KG1 (cell line): ENCODE measurements around the gene ZC2HC1B.
"Not testable (repeated sequence)": the region's sequence is repeated elsewhere in the genome, so short reads cannot be mapped to it uniquely, and the experiment has no call there.

Source experiments
- DNase-seq: peaks from one replicate; lab custom pipeline; 2025; lab: John Stamatoyannopoulos, UW

The ZC2HC1B gene

DNA sequence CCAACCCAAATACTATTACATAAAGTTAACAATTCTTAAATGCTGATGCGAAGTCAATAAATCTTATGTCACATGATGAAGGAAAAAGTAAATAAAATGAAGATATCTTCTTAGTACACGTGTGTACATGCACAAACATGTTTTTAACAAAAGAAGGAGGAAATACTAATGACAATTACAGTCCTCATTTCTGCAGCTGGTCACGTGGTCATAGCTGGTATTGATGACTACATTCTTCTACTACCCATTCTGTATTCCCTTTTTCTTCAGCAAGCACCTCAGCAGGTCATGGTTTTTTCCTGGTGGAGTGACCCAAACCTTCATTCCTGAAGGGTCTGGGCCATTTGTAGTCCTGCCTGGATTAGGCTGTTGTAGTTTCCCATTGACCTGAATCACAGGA, 4.5 kb downstream of the ZC2HC1B start:
- not testable (repeated sequence) for DNase-seq

DNA sequence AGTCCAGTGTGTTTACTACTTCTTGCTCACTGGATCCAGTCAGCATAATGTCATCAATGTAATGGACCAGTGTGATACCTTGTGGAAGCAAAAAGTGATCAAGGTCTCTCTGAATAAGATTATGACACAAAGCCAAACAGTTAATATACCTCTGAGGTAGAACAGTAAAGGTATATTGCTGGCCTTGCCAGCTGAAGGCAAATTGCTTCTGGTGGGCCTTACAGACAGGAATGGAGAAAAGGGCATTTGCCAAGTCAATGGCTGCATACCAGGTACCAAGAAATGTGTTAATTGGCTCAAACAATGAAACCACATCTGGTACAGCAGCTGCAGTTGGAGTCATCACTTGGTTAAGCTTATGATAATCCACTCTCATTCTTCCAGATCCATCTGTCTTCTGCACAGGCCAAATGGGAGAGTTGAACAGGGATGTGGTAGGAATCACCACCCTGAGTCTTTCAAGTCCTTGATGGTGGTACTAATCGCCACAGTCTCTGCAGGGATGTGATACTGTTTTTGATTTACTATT, 7.0 kb downstream of the ZC2HC1B start:
- not testable (repeated sequence) for DNase-seq

DNA sequence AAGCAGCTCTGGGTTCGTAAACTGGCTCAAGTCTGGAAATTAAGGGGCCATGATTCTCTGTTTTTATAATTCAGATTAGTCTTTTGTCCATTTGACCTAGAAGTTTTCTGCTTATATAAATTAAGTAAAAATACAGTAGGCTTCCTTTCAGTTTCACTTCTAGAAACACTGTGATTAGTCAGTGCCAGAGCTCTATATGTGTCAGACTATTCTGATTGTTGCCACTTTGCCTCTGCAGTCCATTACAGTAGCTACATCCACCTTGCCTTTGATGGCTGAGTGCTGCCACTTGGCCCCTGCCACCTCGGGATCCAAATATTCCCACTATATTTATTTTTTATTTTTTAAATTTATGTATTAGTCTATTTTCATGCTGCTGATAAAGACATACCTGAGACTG, 7.9 kb downstream of the ZC2HC1B start:
- no peak for DNase-seq

DNA sequence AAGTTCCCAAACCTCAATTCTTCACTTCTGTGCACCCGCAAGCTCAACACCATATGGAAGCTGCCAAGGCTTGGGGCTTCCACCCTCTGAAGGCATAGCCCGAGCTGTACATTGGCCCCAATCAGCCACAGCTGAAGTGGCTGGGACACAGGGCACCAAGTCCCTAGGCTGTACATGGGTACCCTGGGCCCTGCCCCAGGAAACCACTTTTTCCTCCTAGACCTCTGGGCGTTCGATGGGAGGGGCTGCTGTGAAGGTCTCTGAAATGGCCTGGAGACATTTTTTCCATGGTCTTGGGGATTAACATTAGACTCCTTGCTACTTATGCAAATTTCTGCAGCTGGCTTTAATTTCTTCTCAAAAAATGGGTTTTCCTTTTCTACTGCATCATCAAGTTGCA, 9.3 kb downstream of the ZC2HC1B start:
- not testable (repeated sequence) for DNase-seq

DNA sequence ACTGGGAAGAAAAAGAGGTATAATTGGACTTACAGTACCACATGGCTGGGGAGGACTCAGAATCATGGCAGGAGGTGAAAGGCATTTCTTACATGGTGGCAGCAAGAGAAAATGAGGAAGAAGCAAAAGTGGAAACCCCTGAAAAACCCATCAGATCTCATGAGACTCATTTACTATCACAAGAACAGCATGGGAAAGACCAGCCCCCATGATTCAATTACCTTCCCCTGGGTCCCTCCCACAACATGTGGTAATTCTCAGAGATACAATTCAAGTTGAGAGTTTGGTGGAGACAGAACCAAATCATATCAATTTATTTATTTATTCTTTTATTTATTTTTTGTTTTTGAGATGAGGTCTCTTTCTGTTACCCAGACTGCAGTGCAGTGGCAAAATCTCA, 10.2 kb downstream of the ZC2HC1B start:
- DNase-seq, result not testable (repeated sequence)

DNA sequence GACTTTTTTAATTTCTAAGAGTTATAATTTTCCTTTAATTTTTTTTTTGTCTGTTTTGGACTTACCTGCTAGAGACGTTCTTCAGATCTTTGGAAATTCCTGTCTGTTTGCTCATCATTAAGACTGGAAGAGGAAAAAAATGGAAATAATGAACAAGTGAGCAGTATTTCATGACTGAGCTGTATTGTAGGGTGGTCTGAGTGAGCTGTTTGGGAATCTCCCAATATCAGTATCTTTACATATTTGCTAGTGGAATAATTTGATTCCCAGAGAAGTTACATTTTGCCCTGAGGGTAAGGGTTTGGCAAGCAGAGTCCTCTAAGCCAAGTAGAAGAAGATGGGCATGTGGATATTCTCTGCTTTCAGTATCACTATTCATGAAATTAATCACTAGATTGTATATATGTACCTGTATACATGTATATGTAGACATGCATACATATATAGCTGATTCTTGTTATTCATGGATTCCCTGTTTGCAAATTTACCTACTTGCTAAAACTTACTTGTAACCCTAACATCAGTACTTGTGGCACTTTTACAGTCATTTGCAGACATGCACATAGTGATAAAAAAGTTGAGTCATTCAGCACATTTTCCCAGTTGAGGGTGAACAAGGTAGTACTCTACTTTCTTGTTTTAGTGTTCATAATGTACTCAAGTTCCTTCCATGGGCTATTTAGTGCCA, 13.5 kb downstream of the ZC2HC1B start:
- DNase-seq, result no peak

DNA sequence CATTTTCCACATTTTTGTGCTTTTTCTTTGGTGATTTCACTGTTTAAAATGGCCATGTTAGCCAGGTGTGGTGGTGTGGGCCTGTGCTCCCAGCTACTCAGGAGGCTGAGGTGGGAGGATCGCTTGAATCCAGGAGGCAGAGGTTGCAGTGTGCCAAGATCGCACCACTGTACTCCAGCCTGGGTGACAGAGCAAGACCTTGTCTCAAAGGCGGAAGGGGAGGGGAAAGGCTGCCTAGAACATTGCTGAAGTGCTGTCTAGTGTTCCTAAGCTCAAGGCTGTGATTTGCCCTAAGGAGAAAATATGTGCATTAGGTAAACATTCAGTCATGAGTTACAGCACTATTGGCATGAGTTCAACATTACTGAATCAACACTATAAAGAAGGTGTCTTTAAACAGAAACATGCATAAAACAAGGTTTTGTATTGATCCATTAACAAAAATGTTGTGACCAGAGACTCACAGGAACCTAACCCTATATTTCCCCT, 14.0 kb downstream of the ZC2HC1B start:
- DNase-seq, result no peak

DNA sequence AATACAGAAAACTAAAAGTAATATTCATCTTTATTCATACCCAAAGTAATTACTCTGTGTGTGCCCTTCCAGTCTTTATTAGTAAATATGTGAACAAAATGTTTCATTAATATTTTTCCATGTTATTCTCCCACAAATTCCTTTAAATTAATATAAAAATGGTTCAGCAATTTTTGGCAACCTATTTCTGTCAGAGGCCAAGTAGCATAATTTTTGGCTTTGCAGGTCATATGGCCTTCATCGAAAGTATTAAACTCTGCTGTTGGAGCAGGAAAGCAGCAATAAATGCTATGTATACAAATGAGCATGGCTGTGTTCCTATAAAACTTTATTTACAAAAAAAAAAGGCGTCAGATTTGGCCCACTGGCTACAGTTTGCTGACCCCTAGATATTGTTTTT, 16.1 kb downstream of the ZC2HC1B start:
- no peak for DNase-seq

DNA sequence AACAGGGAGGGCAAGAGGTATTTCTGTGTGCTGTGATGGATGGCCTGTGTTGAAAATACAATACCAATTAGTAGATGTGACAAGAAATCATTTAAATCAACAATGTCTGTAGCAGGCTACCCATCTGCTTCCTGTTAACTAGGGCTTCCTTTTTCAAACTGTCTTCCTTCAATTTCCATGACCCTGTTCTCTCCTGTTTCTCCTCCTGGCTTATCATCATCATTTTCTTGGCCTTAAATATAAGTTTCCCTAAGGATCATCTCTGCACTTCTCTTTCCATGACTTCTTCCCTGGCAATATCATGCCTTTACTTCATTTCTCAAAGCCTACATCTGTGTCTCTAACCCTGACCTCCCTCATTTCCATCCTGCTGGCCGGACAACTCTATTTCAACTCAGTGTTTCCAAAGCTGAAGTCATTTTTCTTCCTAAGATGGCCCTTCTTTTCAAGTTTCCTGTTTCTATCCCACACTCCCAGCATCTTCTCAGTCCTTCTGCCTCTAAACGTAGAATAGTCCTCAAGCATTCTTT, 18.2 kb downstream of the ZC2HC1B start:
- no peak for DNase-seq

DNA sequence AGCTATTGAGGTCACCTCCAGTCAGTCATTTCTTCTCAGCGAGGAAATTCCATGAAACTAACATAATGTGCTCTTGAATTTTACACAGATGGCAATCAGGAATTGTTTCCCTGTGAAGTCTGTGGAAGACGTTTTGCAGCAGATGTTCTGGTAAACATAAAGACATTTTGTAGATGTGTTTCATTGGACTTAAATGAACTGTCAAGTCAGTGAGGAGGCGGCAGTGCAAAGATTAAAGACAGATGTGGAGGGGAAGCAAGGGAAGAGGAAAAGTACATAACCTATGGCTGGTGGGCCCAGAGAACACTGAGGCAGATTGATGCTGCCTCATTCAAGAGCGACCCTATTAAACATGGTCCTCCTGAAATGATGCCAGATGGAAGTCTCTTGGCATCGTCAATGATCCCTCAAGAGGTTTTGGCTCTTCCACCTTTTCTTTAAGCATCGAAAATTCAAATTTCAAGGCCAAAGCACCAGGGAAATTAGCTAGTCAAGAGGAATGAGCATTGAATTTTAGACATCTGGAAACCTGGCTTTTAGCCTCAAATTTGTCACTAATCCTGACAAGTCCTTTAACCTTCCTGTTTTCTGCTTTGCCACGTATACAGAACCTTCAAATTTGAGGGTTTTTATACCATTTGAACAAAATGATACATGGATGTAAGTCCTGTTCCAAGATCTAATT, 20.1 kb downstream of the ZC2HC1B start:
- DNase-seq, result no peak

DNA sequence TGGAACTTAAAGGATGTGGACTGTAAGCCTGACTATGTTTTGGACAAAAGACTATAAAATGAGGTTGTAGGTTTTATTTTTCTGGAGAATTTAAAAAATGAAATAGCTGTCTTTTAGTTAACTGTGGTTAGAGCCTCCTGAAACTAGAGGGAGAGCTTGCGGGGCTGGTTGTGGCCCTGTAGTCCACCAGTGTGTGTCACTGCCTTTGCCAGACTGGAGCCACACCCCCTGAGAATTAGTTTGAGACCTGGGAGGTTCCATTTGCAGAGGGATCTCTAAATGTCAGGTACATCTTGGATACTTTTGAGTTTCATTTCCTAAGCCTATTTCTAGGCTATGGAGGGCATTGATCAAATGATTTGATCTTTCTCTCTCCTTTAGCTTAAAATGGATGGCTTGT, 20.8 kb downstream of the ZC2HC1B start:
- DNase-seq, result no peak

DNA sequence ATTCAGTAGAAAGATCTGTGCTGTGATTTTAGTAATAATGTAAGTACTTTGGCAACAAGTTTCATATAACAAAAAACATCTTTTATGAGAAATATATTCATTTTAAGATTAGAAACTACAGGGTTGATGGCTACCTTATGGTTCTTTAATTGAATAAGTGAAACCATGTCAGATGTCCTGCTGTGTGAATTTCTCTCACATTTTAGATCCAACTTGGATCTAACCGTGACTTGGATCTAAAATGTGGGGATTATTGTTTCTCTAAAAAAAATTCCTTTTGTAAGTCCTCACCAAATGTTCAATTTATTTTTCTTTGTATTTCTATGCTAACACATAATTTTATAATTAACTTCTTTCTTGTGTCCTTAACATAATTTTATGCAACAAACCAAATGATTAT, 30.4 kb downstream of the ZC2HC1B start:
- no peak for DNase-seq

DNA sequence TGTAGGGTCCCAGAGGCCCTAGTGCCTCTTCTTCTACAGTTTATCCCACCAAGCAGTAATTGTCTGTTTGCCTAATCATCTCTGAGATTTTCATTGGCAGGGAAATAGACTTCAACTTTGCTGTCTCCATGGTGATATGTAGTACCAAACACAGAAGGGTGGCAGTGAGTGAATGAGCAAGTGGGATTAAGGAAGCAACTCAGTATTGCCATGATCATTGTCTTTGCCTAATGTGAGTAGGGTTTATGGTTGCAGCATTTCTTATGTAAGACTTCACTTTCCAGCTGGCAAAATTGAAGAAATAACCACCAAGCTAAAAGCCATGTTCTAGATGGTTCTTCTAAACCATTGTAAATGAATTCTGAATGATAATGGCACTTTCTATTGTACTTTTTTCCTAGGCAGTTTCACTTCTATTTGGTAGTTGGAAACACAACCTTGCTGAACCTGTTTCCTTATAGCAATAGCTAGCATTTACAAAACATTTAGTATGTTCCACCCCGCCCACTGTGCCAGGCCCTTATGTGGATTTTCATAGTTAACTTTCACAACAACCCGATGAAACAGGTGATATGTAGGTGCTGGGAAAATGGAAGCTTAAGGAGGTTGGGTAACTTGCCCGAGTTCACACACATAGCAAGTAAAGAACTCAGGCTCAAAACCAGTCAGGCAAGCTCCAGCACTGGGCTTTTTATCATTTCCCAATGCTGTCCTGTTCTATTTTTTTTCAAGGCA, 32.0 kb downstream of the ZC2HC1B start:
- no peak for DNase-seq

DNA sequence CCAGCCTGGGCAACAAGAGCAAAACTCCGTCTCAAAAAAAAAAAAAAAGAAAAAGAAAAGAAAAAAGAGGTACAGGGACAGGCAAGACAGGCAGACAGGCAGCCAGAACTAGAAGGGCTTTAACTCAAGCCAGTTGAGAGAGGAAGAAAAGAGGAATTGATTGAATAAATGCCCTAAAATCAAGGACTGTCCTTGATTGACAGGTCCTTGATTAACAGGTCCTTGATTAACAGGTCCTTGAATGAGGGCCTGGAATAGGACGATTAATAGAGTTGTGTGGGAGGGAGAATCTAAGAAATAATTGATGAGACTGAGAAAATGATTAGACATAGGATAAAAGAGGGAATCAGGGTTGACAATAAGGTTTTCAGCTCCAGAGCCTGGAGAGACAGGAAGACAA, 36.1 kb downstream of the ZC2HC1B start:
- no peak for DNase-seq

DNA sequence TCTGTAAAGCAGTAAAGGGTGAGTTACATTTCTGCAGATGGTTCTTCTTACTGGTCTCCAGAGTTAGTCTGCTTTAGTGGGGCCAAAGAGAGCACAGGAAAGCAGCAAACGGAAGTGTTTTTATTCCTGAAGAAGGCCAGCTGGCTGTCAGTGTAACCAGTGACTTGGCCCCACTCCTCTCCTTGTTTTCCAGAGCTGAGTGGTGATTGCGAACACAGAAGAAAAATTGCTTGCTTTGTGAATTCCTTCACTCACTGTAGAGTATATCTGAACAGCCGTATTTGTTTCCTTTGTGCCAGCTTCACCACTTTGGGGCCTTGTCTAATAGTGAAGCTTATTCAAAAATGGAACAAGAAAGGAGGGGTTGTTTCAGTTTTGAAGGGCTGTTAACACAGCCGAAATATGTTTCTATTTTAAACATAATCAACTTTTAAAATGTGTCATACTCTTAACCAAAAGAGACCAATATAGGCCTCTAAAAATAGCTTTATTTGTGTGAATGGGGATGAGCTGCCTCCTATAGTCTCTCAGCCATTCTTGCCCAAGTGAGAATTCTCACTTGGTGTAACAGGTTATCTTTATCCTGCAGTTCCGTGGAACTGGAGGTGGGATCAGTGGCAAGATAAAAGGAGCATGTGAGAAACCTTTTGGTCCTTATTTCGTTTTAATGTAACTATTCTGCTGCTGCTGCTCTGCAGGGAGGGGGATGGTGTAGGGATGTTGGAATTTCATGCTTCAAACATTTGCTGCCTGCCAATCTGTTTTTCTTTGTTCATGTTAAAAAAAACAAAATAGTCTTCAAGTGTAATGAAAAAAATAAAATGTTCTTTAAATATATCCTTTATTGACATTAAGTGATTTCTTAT, 37.8 kb downstream of the ZC2HC1B start:
- no peak for DNase-seq

DNA sequence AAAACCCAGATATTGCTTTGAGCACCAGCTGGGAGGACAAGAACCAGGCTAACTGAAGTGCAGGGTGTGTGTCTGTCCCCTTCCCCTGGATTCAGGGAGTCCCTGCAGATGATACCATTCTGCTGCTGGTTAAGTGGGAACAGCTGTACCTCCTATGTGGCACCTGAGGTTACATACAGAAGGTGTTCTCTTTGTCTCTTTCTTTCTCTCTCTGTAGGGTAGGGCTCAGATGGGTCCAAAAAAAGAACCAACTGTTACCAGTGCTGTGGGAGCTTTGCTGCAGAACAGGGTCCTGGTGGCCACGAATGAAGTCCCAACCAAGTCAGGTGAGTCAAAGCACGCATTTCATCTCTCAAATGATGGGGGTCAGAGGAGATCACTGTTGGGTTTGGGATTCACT, 38.6 kb downstream of the ZC2HC1B start:
- DNase-seq, result no peak

DNA sequence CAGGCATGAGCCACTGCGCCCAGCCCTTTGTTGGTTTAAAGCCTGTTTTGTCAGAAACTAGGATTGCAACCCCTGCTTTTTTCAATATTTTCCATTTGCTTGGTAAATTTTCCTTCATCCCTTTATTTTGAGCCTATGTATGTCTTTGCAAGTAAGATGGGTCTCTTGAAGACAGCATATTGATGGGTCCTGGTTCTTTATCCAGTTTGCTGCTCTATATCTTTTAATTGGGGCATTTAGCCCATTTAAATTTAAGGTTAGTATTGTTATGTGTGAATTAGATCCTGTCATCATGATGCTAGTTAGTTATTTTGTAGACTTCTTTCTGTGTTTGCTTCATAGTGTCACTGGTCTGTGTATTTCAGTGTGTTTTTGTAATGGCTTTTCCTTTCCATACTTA, 46.8 kb downstream of the ZC2HC1B start:
- no peak for DNase-seq

DNA sequence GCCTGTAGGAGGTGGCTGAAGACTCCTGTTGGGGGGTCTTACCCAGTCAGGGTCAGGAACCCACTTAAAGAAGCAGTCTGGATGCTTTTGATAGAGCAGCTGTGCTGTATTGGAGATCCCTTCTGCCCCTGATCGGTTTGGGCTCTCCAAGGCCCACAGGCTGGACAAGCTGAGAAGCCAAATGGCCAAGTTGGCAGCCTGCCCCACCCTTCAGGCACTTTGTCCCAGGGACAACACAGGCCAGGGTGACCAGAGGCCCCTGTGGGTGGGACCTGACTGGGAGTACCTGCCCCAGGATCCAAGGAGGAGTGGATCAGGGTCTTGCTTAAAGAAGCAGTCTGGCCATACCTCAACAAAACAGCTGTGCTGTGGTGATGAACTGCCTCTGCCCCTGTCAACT, 48.4 kb downstream of the ZC2HC1B start:
- DNase-seq, result no peak

DNA sequence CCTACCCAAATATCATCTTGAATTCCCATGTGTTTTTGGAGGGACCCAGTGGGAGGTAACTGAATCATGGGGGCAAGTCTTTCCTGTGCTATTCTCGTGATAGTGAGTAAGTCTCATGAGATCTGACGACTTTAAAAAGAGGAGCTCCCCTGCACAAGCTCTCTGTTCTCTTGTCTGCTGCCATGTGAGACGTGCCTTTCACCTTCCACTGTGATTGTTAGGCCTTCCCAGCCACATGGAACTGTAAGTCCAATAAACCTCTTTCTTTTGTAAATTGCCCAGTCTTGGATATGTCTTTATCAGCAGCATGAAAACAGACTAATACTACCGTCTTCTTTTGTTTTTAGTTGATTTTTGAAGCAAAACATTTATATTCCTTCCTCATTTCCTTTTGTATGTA, 52.8 kb downstream of the ZC2HC1B start:
- not testable (repeated sequence) for DNase-seq

DNA sequence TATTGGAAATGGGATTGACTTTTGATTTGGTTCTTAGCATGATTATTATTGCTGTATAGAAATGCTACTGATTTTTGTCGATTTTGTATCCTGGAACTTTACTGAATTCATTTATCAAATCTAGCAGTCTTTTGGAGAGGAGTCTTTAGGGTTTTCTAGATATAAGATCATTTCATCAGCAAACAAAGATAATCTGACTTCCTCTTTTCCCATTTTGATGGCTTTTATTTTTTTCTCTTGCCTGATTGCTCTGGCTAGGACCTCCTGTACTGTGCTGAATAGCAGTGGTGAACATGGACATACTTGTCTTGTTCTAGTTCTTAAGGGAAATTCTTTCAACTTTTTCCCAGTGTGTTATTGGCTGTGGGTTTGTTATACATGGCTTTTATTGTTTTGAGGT, 64.6 kb downstream of the ZC2HC1B start:
- no peak for DNase-seq

DNA sequence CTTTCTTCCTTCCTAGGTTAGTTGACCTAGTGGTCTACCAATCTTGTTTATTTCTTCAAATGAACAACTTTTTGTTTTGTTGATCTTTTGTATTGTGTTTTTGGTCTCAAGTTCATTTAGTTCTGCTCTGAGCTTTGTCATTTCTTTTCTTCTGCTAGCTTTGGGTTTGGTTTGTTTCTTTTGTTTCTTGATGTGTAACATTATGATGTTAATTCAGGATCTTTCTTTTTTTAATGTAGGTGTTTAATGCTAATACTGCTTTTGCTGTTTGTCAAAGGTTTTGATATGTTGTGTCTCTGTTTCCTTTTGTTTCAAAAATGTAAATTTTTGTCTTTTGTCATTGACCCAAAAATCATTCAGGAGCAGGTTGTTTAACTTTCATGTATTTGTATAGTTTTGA, 65.7 kb downstream of the ZC2HC1B start:
- no peak for DNase-seq

DNA sequence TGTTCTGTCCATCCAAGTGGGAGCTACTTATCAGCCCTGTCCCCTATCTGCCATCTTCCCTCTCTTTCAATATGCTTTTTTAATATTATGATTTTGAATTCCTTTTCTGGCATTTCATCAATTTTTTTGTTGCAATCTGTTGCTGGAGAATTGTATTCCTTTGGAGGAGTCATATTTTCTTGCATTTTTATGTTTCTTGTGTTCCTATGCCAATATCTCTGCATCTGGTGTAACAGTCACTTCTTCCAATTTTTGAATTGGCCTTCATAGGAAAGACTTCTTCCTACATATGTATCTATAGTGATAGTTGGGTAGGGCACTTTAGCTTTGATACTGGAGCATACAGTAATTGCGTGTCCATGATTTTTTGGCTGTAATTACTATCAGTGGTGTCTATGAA, 70.1 kb downstream of the ZC2HC1B start:
- no peak for DNase-seq
